WTC11 (cell line): ENCODE results near the gene MDH2. TPM values are rescaled to one million over a fixed set of nuclear protein-coding genes. Genes with fewer than 3 reads are reported as not detected.

Experiments
- ATAC-seq: fragments of 200-7000 bp; cut with Tn5 transposase; 2 replicates; pipeline ENCODE4 v1.10.0; 2021; ENCODE audit warnings: mild to moderate bottlenecking, moderate library complexity
- CTCF ChIA-PET: fragments of 300-600 bp; sonication (Branson Sonifier 250); formaldehyde crosslinking; loops from one replicate; lab custom pipeline; 2021; ENCODE audit warnings: antibody characterized with exemption; lab: Charles Lee
- POLR2A ChIA-PET: fragments of 350-600 bp; sonication (Branson Sonifier 250); formaldehyde crosslinking; loops from one replicate; lab custom pipeline; 2021; ENCODE audit warnings: antibody characterized with exemption; lab: Charles Lee
- DNase-seq: peaks from one replicate; pipeline ENCODE4 v3.0.0; 2021; ENCODE audit warnings: low spot score
- H3K27ac Mint-ChIP-seq: 2 replicates; pipeline ENCODE4 v1.8.0; 2021; ENCODE audit warnings: mixed read lengths
- H3K27me3 Mint-ChIP-seq: 2 replicates; pipeline ENCODE4 v1.8.0; 2021; ENCODE audit warnings: low read depth, mild to moderate bottlenecking, moderate library complexity, mixed read lengths
- H3K36me3 Mint-ChIP-seq: 2 replicates; pipeline ENCODE4 v1.8.0; 2021; ENCODE audit warnings: mixed read lengths
- H3K4me1 Mint-ChIP-seq: 2 replicates; pipeline ENCODE4 v1.8.0; 2022; ENCODE audit warnings: mixed read lengths
- H3K4me3 Mint-ChIP-seq: 2 replicates; pipeline ENCODE4 v1.8.0; 2021; ENCODE audit warnings: mild to moderate bottlenecking, moderate library complexity, mixed read lengths
- H3K9me3 Mint-ChIP-seq: 2 replicates; pipeline ENCODE4 v1.8.0; 2021; ENCODE audit warnings: mixed read lengths
- ARID4B ChIP-seq: sonication (generic); formaldehyde crosslinking; IDR thresholded peaks from 2 replicates; pipeline ENCODE4 v1.8.0; 2023; ENCODE audit warnings: missing genetic modification reagents, mild to moderate bottlenecking, borderline replicate concordance
- CBFB ChIP-seq: sonication (generic); formaldehyde crosslinking; IDR thresholded peaks from 2 replicates; pipeline ENCODE4 v1.8.1; 2022; ENCODE audit warnings: mild to moderate bottlenecking, low read depth, missing genetic modification reagents
- ELF4 ChIP-seq: sonication (generic); formaldehyde crosslinking; IDR thresholded peaks from 2 replicates; pipeline ENCODE4 v1.8.1; 2022; ENCODE audit warnings: low read depth, mild to moderate bottlenecking, moderate library complexity, missing genetic modification reagents
- ESRRA ChIP-seq: sonication (generic); formaldehyde crosslinking; IDR thresholded peaks from 2 replicates; pipeline ENCODE4 v1.8.1; 2022; ENCODE audit warnings: mild to moderate bottlenecking, missing genetic modification reagents, borderline replicate concordance
- FOXP1 ChIP-seq: sonication (generic); formaldehyde crosslinking; IDR thresholded peaks from 2 replicates; pipeline ENCODE4 v1.8.0; 2022; ENCODE audit warnings: missing genetic modification reagents, mild to moderate bottlenecking, moderate library complexity, borderline replicate concordance
- GRHL2 ChIP-seq: fragments of 250-450 bp; sonication (Bioruptor Pico); IDR thresholded peaks from 2 replicates; pipeline ENCODE4 v1.8.0; 2022; ENCODE audit warnings: mild to moderate bottlenecking, moderate library complexity; ENCODE audit not compliant: insufficient replicate concordance, severe bottlenecking
- GTF2I ChIP-seq: fragments of 250-450 bp; sonication (Bioruptor Pico); conservative IDR thresholded peaks from 2 replicates; pipeline ENCODE4 v1.4.0; 2021; ENCODE audit warnings: mild to moderate bottlenecking
- HMGA2 ChIP-seq: fragments of 250-450 bp; sonication (Bioruptor Pico); IDR thresholded peaks from 2 replicates; pipeline ENCODE4 v1.4.0; 2021; ENCODE audit warnings: mild to moderate bottlenecking, moderate library complexity
- IRF2 ChIP-seq: sonication (generic); formaldehyde crosslinking; IDR thresholded peaks from 2 replicates; pipeline ENCODE4 v1.8.0; 2022; ENCODE audit warnings: low read depth, missing genetic modification reagents, borderline replicate concordance
- JAZF1 ChIP-seq: fragments of 250-450 bp; sonication (Bioruptor Pico); IDR thresholded peaks from 2 replicates; pipeline ENCODE4 v1.9.0; 2021; ENCODE audit warnings: moderate library complexity, mild to moderate bottlenecking, inconsistent platforms
- KAT7 ChIP-seq: sonication (generic); formaldehyde crosslinking; IDR thresholded peaks from 2 replicates; pipeline ENCODE4 v1.8.1; 2023; ENCODE audit warnings: missing genetic modification reagents, mild to moderate bottlenecking, borderline replicate concordance
- MYBL2 ChIP-seq: sonication (generic); formaldehyde crosslinking; IDR thresholded peaks from 2 replicates; pipeline ENCODE4 v1.8.1; 2023; ENCODE audit warnings: mild to moderate bottlenecking, moderate library complexity, missing genetic modification reagents
- NFATC4 ChIP-seq: fragments of 250-450 bp; sonication (Bioruptor Pico); IDR thresholded peaks from 2 replicates; pipeline ENCODE4 v1.9.0; 2021; ENCODE audit warnings: mild to moderate bottlenecking
- NR1H2 ChIP-seq: sonication (generic); formaldehyde crosslinking; IDR thresholded peaks from 2 replicates; pipeline ENCODE4 v1.9.0; 2021; ENCODE audit warnings: mild to moderate bottlenecking, moderate library complexity, missing genetic modification reagents
- NR2C2 ChIP-seq: sonication (generic); formaldehyde crosslinking; IDR thresholded peaks from 2 replicates; pipeline ENCODE4 v1.8.0; 2022; ENCODE audit warnings: mild to moderate bottlenecking, missing genetic modification reagents
- OVOL2 ChIP-seq: fragments of 250-450 bp; sonication (Bioruptor Pico); IDR thresholded peaks from 2 replicates; pipeline ENCODE4 v1.9.0; 2021; ENCODE audit warnings: mild to moderate bottlenecking, borderline replicate concordance
- RELA ChIP-seq: sonication (generic); formaldehyde crosslinking; IDR thresholded peaks from 2 replicates; pipeline ENCODE4 v1.8.1; 2022; ENCODE audit warnings: missing genetic modification reagents, mild to moderate bottlenecking, borderline replicate concordance
- SOX15 ChIP-seq: fragments of 250-450 bp; sonication (Bioruptor Pico); IDR thresholded peaks from 2 replicates; pipeline ENCODE4 v1.9.0; 2021; ENCODE audit warnings: mild to moderate bottlenecking
- SP1 ChIP-seq: sonication (generic); formaldehyde crosslinking; conservative IDR thresholded peaks from 2 replicates; pipeline ENCODE4 v1.8.1; 2022; ENCODE audit warnings: missing genetic modification reagents
- USF1 ChIP-seq: sonication (generic); formaldehyde crosslinking; IDR thresholded peaks from 2 replicates; pipeline ENCODE4 v1.8.0; 2022; ENCODE audit warnings: mild to moderate bottlenecking, missing genetic modification reagents
- USF2 ChIP-seq: sonication (generic); formaldehyde crosslinking; IDR thresholded peaks from 2 replicates; pipeline ENCODE4 v1.8.1; 2023; ENCODE audit warnings: mild to moderate bottlenecking, missing genetic modification reagents, moderate library complexity
- ZBTB21 ChIP-seq: sonication (generic); formaldehyde crosslinking; IDR thresholded peaks from 2 replicates; pipeline ENCODE4 v1.8.1; 2023; ENCODE audit warnings: mild to moderate bottlenecking, missing genetic modification reagents, borderline replicate concordance
- ZMAT4 ChIP-seq: fragments of 250-450 bp; sonication (Bioruptor Pico); IDR thresholded peaks from 2 replicates; pipeline ENCODE4 v1.9.0; 2021; ENCODE audit warnings: mild to moderate bottlenecking
- ZNF121 ChIP-seq: sonication (generic); formaldehyde crosslinking; IDR thresholded peaks from 2 replicates; pipeline ENCODE4 v1.8.0; 2023; ENCODE audit warnings: missing genetic modification reagents
- ZNF416 ChIP-seq: fragments of 250-450 bp; sonication (Bioruptor Pico); IDR thresholded peaks from 2 replicates; pipeline ENCODE4 v1.9.0; 2021; ENCODE audit warnings: mild to moderate bottlenecking, inconsistent platforms
- ZNF423 ChIP-seq: fragments of 250-450 bp; sonication (Bioruptor Pico); IDR thresholded peaks from 2 replicates; pipeline ENCODE4 v2.1.2; 2022; ENCODE audit warnings: mild to moderate bottlenecking, moderate library complexity
- total RNA-seq: library from RNA; stranded (reverse); gene quantifications from 3 replicates; pipeline ENCODE4 v1.2.3, GENCODE V29; 2021
- TF ChIP-seq, protein P1 (sequence below): sonication (generic); formaldehyde crosslinking; IDR thresholded peaks from 2 replicates; pipeline ENCODE4 v1.8.1; 2023; ENCODE audit warnings: mild to moderate bottlenecking, missing genetic modification reagents
- TF ChIP-seq, protein P2 (sequence below): sonication (generic); formaldehyde crosslinking; IDR thresholded peaks from 2 replicates; pipeline ENCODE4 v1.8.0; 2022; ENCODE audit warnings: mild to moderate bottlenecking, missing genetic modification reagents
- TF ChIP-seq, protein P3 (sequence below): sonication (generic); formaldehyde crosslinking; IDR thresholded peaks from 2 replicates; pipeline ENCODE4 v1.8.1; 2023; ENCODE audit warnings: mild to moderate bottlenecking, missing genetic modification reagents, moderate library complexity

MDH2 gene
- total RNA-seq, 1 experiment from 2014 or later: 333 TPM

- peaks cover 48% of the 10 kb centered on the region for H3K36me3 Mint-ChIP-seq
- no peaks in the 10 kb centered on the region for H3K27me3 Mint-ChIP-seq
- TF ChIP-seq SOX15: no peak
- TF ChIP-seq ESRRA: no peak
- TF ChIP-seq HMGA2 (CRISPR knock-in tag): no peak
- no peak for TF ChIP-seq NR2C2 (CRISPR knock-in tag)
- no peak for TF ChIP-seq MYBL2 (CRISPR knock-in tag)
- TF ChIP-seq, protein P1, sequence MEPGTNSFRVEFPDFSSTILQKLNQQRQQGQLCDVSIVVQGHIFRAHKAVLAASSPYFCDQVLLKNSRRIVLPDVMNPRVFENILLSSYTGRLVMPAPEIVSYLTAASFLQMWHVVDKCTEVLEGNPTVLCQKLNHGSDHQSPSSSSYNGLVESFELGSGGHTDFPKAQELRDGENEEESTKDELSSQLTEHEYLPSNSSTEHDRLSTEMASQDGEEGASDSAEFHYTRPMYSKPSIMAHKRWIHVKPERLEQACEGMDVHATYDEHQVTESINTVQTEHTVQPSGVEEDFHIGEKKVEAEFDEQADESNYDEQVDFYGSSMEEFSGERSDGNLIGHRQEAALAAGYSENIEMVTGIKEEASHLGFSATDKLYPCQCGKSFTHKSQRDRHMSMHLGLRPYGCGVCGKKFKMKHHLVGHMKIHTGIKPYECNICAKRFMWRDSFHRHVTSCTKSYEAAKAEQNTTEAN (CRISPR knock-in tag): no peak
- TF ChIP-seq ZNF423 (CRISPR knock-in tag): no peak
- TF ChIP-seq ZBTB21: no peak
- TF ChIP-seq NR1H2 (CRISPR knock-in tag): no peak
- TF ChIP-seq, protein P2, sequence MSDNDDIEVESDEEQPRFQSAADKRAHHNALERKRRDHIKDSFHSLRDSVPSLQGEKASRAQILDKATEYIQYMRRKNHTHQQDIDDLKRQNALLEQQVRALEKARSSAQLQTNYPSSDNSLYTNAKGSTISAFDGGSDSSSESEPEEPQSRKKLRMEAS (CRISPR knock-in tag): no peak
- no peak for TF ChIP-seq GRHL2 (CRISPR knock-in tag)
- no peak for TF ChIP-seq ZNF416 (CRISPR knock-in tag)
- no peak for TF ChIP-seq JAZF1 (CRISPR knock-in tag)
- no peak for TF ChIP-seq USF1 (CRISPR knock-in tag)
- TF ChIP-seq SP1 (CRISPR knock-in tag): no peak
- no peak for TF ChIP-seq CBFB (CRISPR knock-in tag)
- no peak for TF ChIP-seq GTF2I (CRISPR knock-in tag)
- no peak for TF ChIP-seq NFATC4
- TF ChIP-seq KAT7: no peak
- no peak for TF ChIP-seq ELF4 (CRISPR knock-in tag)
- CTCF ChIA-PET: no interaction called here
- no peak for ATAC-seq
- H3K4me1 Mint-ChIP-seq: peaks cover 33% of the 10 kb centered on the region
- POLR2A ChIA-PET: no interaction called here
- H3K4me3 Mint-ChIP-seq: no peak overlapping the region
- no peak for DNase-seq
- H3K27ac Mint-ChIP-seq: no peak overlapping the region; the same call in 1 of the 2 replicates
- no peaks in the 10 kb centered on the region for H3K9me3 Mint-ChIP-seq
Observed at GRCh38 chr7:76053461-76053860, 5.6 kb downstream of the MDH2 start.

- H3K27me3 Mint-ChIP-seq: no peaks in the 10 kb centered on the region
- TF ChIP-seq USF2 (CRISPR knock-in tag): no peak
- no peak for TF ChIP-seq RELA (CRISPR knock-in tag)
- TF ChIP-seq ZNF121 (CRISPR knock-in tag): no peak
- no peak for TF ChIP-seq OVOL2 (CRISPR knock-in tag)
- TF ChIP-seq ZMAT4 (CRISPR knock-in tag): no peak
- TF ChIP-seq FOXP1 (CRISPR knock-in tag): no peak
- TF ChIP-seq IRF2: no peak
- TF ChIP-seq ARID4B: no peak
- TF ChIP-seq, protein P3, sequence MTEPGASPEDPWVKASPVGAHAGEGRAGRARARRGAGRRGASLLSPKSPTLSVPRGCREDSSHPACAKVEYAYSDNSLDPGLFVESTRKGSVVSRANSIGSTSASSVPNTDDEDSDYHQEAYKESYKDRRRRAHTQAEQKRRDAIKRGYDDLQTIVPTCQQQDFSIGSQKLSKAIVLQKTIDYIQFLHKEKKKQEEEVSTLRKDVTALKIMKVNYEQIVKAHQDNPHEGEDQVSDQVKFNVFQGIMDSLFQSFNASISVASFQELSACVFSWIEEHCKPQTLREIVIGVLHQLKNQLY: no peak
Observed at GRCh38 chr7:76054123-76055120, 6.5 kb downstream of the MDH2 start.

More at GRCh38 chr7:76054123-76055120, 6.5 kb downstream of the MDH2 start:
- Mint-ChIP-seq H3K36me3 (peaks cover 52% of the 10 kb centered on the region), H3K9me3 (no peaks in the 10 kb centered on the region), H3K27ac (no peak overlapping the region; the same call in 1 of the 2 replicates), H3K4me3 (no peak overlapping the region), H3K4me1 (peaks cover 28% of the 10 kb centered on the region)
- CTCF ChIA-PET: interaction anchor here (0.5 kb wide), 1 partner anchor 1987 kb away, joined by 5 read pairs; no protein-coding TSS in a partner anchor
- DNase-seq (peak; percentile 22), ATAC-seq (peak; percentile 83)
- POLR2A ChIA-PET: no interaction called here
